ENCODE measurements around the gene NAT16. TPM values are rescaled to one million over a fixed set of nuclear protein-coding genes. Genes with fewer than 3 reads are reported as not detected.

NAT16 gene
- polyA plus RNA-seq, 1 experiment, result 0.02 TPM

- no peaks in the 10 kb centered on the region for H3K27me3 ChIP-seq (ENCODE audit: control insufficient read depth, insufficient read depth, low read length)
- H3K4me3 ChIP-seq (ENCODE audit: low read depth, low read length), result no peak overlapping the region
- ChIA-PET POLR2A (interaction anchor here (1.0 kb wide), 1 partner anchor 12 kb away, joined by 3 read pairs; no protein-coding TSS in a partner anchor), CTCF (interaction anchor here (2.3 to 2.4 kb wide), 2 partner anchors 35 to 52 kb away, joined by 7 to 10 read pairs; no protein-coding TSS in a partner anchor)
- H3K36me3 ChIP-seq (ENCODE audit: control insufficient read depth, insufficient read depth, low read length), result peaks cover 12% of the 10 kb centered on the region
- no peak for DNase-seq (ENCODE audit: low read depth)
- TF ChIP-seq CTCF (IDR thresholded peaks at IDR 0.05; ENCODE audit: insufficient read depth, low read depth, low read length), result no peak
Measured at GRCh38 chr7:101129603-101130117, 50.4 kb downstream of the NAT16 start.

- no peak for DNase-seq (ENCODE audit: low read depth)
- no peak for TF ChIP-seq CTCF (IDR thresholded peaks at IDR 0.05; ENCODE audit: insufficient read depth, low read depth, low read length)
- CTCF ChIA-PET, result interaction anchor here (0.5 to 4.3 kb wide), 4 partner anchors 13 to 51 kb away, joined by 4 to 27 read pairs (median 6); no protein-coding TSS in a partner anchor
- Histone ChIP-seq H3K36me3 (ENCODE audit: control insufficient read depth, insufficient read depth, low read length) (peaks cover 11% of the 10 kb centered on the region), H3K27me3 (ENCODE audit: control insufficient read depth, insufficient read depth, low read length) (no peaks in the 10 kb centered on the region), H3K4me3 (ENCODE audit: low read depth, low read length) (peak overlapping the region; percentile 63)
- POLR2A ChIA-PET, result interaction anchor here (0.5 to 1.0 kb wide), 3 partner anchors 11 to 14 kb away, joined by 3 to 6 read pairs (median 3); no protein-coding TSS in a partner anchor
Measured at GRCh38 chr7:101128040-101128834, 51.9 kb downstream of the NAT16 start.

GRCh38 chr7:101127460-101128039 lies 52.5 kb downstream of the NAT16 start:
- POLR2A ChIA-PET, result interaction anchor here (0.5 to 2.0 kb wide), 3 partner anchors 10 to 13 kb away, joined by 3 to 20 read pairs (median 6); no protein-coding TSS in a partner anchor
- DNase-seq (ENCODE audit: low read depth), result no peak
- peaks cover 11% of the 10 kb centered on the region for H3K36me3 ChIP-seq (ENCODE audit: control insufficient read depth, insufficient read depth, low read length)
- peak overlapping the region; percentile 63 for H3K4me3 ChIP-seq (ENCODE audit: low read depth, low read length)
- TF ChIP-seq CTCF (IDR thresholded peaks at IDR 0.05; ENCODE audit: insufficient read depth, low read depth, low read length), result no peak
- no peaks in the 10 kb centered on the region for H3K27me3 ChIP-seq (ENCODE audit: control insufficient read depth, insufficient read depth, low read length)
- CTCF ChIA-PET, result interaction anchor here (0.6 to 4.3 kb wide), 6 partner anchors 10 to 65 kb away, joined by 3 to 27 read pairs (median 4); partner anchors contain the start of gene TRIM56

GRCh38 chr7:101126651-101127459 lies 53.2 kb downstream of the NAT16 start, which contains the start of gene SERPINE1:
Gene SERPINE1 (plus strand): TSS chr7:101127104. CDS start chr7:101128394, 1,290 bp downstream.
- Histone ChIP-seq H3K4me3 (ENCODE audit: low read depth, low read length) (peak within 1 kb of the TSS; percentile 63), H3K36me3 (ENCODE audit: control insufficient read depth, insufficient read depth, low read length) (peaks cover 8% of the 10 kb centered on the region), H3K27me3 (ENCODE audit: control insufficient read depth, insufficient read depth, low read length) (no peaks in the 10 kb centered on the region)
- TF ChIP-seq CTCF (IDR thresholded peaks at IDR 0.05; ENCODE audit: insufficient read depth, low read depth, low read length), result peak; percentile 33
- POLR2A ChIA-PET, result interaction anchor here (0.5 to 2.0 kb wide), 5 partner anchors 9 to 231 kb away, joined by 3 to 20 read pairs (median 5); partner anchors contain the start of gene ACHE
- DNase-seq (ENCODE audit: low read depth), result peak; percentile 95
- CTCF ChIA-PET, result interaction anchor here (0.6 to 4.3 kb wide), 8 partner anchors 10 to 66 kb away, joined by 3 to 27 read pairs (median 4); partner anchors contain the start of gene TRIM56

Measured in BJ (cell line).